Right lobe of liver (tissue), 4 donors: ENCODE results near the gene DOCK2.

ENCODE experiments used
- CTCF ChIP-seq, 4 donors: fragments of 200-600 bp in 3 of 4; fragments of 450-650 bp in 1 of 4; IDR thresholded peaks; one replicate each; pipeline versions ENCODE4 v1.5.1 to v1.8.0; 2016 to 2022; ENCODE audit warnings: antibody characterized with exemption in 4 of 4, mild to moderate bottlenecking in 2 of 4
- POLR2A ChIP-seq: fragments of 450-650 bp; IDR thresholded peaks from one replicate; pipeline ENCODE4 v1.6.1; 2017; ENCODE audit warnings: antibody characterized with exemption, mild to moderate bottlenecking
- donor health status: DM: no; HTN: no; CAD: no.
- donor health status: DM: no; HTN: no; CAD: no.
- donor health status: DM: no; HTN: yes; CAD: no.

- no peak for TF ChIP-seq CTCF (IDR thresholded peaks at IDR 0.05)
- no peak for TF ChIP-seq POLR2A
Observed at GRCh38 chr5:169763376-169764017, 126.4 kb downstream of the DOCK2 start.
